GM18868 (cell line): Measurements from ENCODE around the gene TEKT4.
"Not testable (repeated sequence)": the region's sequence is repeated elsewhere in the genome, so short reads cannot be mapped to it uniquely, and the experiment has no call there.

ENCODE experiments used
- ATAC-seq: cut with Tn5 transposase; IDR thresholded peaks from one replicate; pipeline ENCODE4 v1.9.1; 2021; ENCODE audit warnings: mild to moderate bottlenecking, moderate library complexity; ENCODE audit not compliant: unreplicated experiment

The TEKT4 gene

GRCh38 chr2:94871226-94872087 is at the start of gene TEKT4:
TEKT4 (plus strand) TSS chr2:94871430; CDS start chr2:94871580, 150 bp downstream.
- ATAC-seq: no peak

- not testable (repeated sequence) for ATAC-seq
These were observed 32.0 kb upstream of the TEKT4 start for GRCh38 chr2:94839224-94839623.

- ATAC-seq: not testable (repeated sequence)
These were observed 14.4 kb upstream of the TEKT4 start for GRCh38 chr2:94856856-94857255.

- not testable (repeated sequence) for ATAC-seq
These were observed 13.7 kb upstream of the TEKT4 start for GRCh38 chr2:94857367-94858162.

GRCh38 chr2:94858163-94858888 is 12.9 kb upstream of the TEKT4 start:
- ATAC-seq: not testable (repeated sequence)

- no peak for ATAC-seq
These were observed 9.7 kb upstream of the TEKT4 start for GRCh38 chr2:94861308-94862152.

- ATAC-seq: not testable (repeated sequence)
These were observed 8.3 kb upstream of the TEKT4 start for GRCh38 chr2:94862903-94863302.

GRCh38 chr2:94869131-94869530 is 2.1 kb upstream of the TEKT4 start:
- ATAC-seq: no peak

- no peak for ATAC-seq
These were observed 1.4 kb upstream of the TEKT4 start for GRCh38 chr2:94869552-94870439.

GRCh38 chr2:94870440-94871225 is 597 bp upstream of the TEKT4 start:
- ATAC-seq: no peak

GRCh38 chr2:94872088-94872618 is 923 bp downstream of the TEKT4 start:
- no peak for ATAC-seq

- ATAC-seq: no peak
These were observed 1.6 kb downstream of the TEKT4 start for GRCh38 chr2:94872676-94873361.

GRCh38 chr2:94873362-94874276 is 2.4 kb downstream of the TEKT4 start:
- ATAC-seq: peak; percentile 3

- peak; percentile 94 for ATAC-seq
These were observed 3.2 kb downstream of the TEKT4 start for GRCh38 chr2:94874277-94874997.

GRCh38 chr2:94875064-94875819 is 4.0 kb downstream of the TEKT4 start:
- ATAC-seq: no peak
